Activated CD8-positive, alpha-beta memory T cell treated with anti-CD3 and anti-CD28 coated beads, Interleukin-2, amount 50 U/mL, for 48 hours (primary cell): ENCODE data around the gene DAAM1.

ENCODE experiments used
- DNase-seq: peaks from one replicate; pipeline ENCODE4 v3.0.0-alpha.2; 2020

DAAM1 gene

GRCh38 chr14:59297071-59297776 is 108.8 kb downstream of the DAAM1 start:
- no peak for DNase-seq

- no peak for DNase-seq
These were observed 111.3 kb downstream of the DAAM1 start for GRCh38 chr14:59299731-59300130.

- no peak for DNase-seq
These were observed 112.9 kb downstream of the DAAM1 start for GRCh38 chr14:59301354-59301753.

- DNase-seq, result no peak
These were observed 113.8 kb downstream of the DAAM1 start for GRCh38 chr14:59302313-59302712.

GRCh38 chr14:59303216-59303615 is 114.7 kb downstream of the DAAM1 start:
- DNase-seq, result no peak

- DNase-seq, result no peak
These were observed 116.8 kb downstream of the DAAM1 start for GRCh38 chr14:59305231-59305630.

GRCh38 chr14:59305836-59306555 is 117.5 kb downstream of the DAAM1 start:
- no peak for DNase-seq

- no peak for DNase-seq
These were observed 118.3 kb downstream of the DAAM1 start for GRCh38 chr14:59306775-59307174.

GRCh38 chr14:59308086-59308485 is 119.6 kb downstream of the DAAM1 start:
- no peak for DNase-seq

GRCh38 chr14:59308673-59309072 is 120.2 kb downstream of the DAAM1 start:
- no peak for DNase-seq

- no peak for DNase-seq
These were observed 120.9 kb downstream of the DAAM1 start for GRCh38 chr14:59309291-59309900.

GRCh38 chr14:59310633-59311032 is 122.2 kb downstream of the DAAM1 start:
- no peak for DNase-seq

GRCh38 chr14:59311723-59312122 is 123.3 kb downstream of the DAAM1 start:
- DNase-seq, result no peak

GRCh38 chr14:59313144-59313651 is 124.7 kb downstream of the DAAM1 start:
- DNase-seq, result no peak

- DNase-seq, result no peak
These were observed 125.5 kb downstream of the DAAM1 start for GRCh38 chr14:59313658-59314608.

GRCh38 chr14:59314953-59315599 is 126.6 kb downstream of the DAAM1 start:
- DNase-seq, result no peak

- no peak for DNase-seq
These were observed 127.8 kb downstream of the DAAM1 start for GRCh38 chr14:59316151-59316830.

- DNase-seq, result no peak
These were observed 128.9 kb downstream of the DAAM1 start for GRCh38 chr14:59317346-59317745.

- no peak for DNase-seq
These were observed 129.5 kb downstream of the DAAM1 start for GRCh38 chr14:59317798-59318505.

GRCh38 chr14:59318908-59319307 is 130.4 kb downstream of the DAAM1 start:
- no peak for DNase-seq

- no peak for DNase-seq
These were observed 131.9 kb downstream of the DAAM1 start for GRCh38 chr14:59320361-59320760.
